ENCODE results near the gene SLC30A1. TPM values are rescaled to one million over a fixed set of nuclear protein-coding genes. Genes with fewer than 3 reads are reported as not detected.
"Not testable (repeated sequence)": the region's sequence is repeated elsewhere in the genome, so short reads cannot be mapped to it uniquely, and the experiment has no call there.

The SLC30A1 gene
- polyA plus RNA-seq, 4 donors: 29.7 to 43.1 (median 38.2) TPM

GRCh38 chr1:211551638-211552460, 27.1 kb downstream of the SLC30A1 start:
- DNase-seq (ENCODE audit: low read depth in 4 of 4, low spot score in 3 of 4): no peak

GRCh38 chr1:211549092-211549711, 29.8 kb downstream of the SLC30A1 start:
- DNase-seq (ENCODE audit: low read depth in 4 of 4, low spot score in 3 of 4): no peak

GRCh38 chr1:211548321-211549091, 30.5 kb downstream of the SLC30A1 start:
- no peak for DNase-seq (ENCODE audit: low read depth in 4 of 4, low spot score in 3 of 4)

- DNase-seq (ENCODE audit: low read depth in 4 of 4, low spot score in 3 of 4): no peak
Observed at GRCh38 chr1:211547710-211548109, 31.3 kb downstream of the SLC30A1 start.

- DNase-seq (ENCODE audit: low read depth in 4 of 4, low spot score in 3 of 4): no peak
Observed at GRCh38 chr1:211546543-211546942, 32.4 kb downstream of the SLC30A1 start.

GRCh38 chr1:211543025-211543424, 35.9 kb downstream of the SLC30A1 start:
- DNase-seq (ENCODE audit: low read depth in 4 of 4, low spot score in 3 of 4): no peak

GRCh38 chr1:211541720-211542477, 37.1 kb downstream of the SLC30A1 start:
- peak in 1 of 4 donors; percentile 49 for DNase-seq (ENCODE audit: low read depth in 4 of 4, low spot score in 3 of 4)

GRCh38 chr1:211541278-211541677, 37.7 kb downstream of the SLC30A1 start:
- no peak for DNase-seq (ENCODE audit: low read depth in 4 of 4, low spot score in 3 of 4)

GRCh38 chr1:211540824-211541223, 38.1 kb downstream of the SLC30A1 start:
- not testable (repeated sequence) for DNase-seq (ENCODE audit: low read depth in 4 of 4, low spot score in 3 of 4)

GRCh38 chr1:211538287-211538686, 40.7 kb downstream of the SLC30A1 start:
- DNase-seq (ENCODE audit: low read depth in 4 of 4, low spot score in 3 of 4): no peak

GRCh38 chr1:211537253-211537652, 41.7 kb downstream of the SLC30A1 start:
- DNase-seq (ENCODE audit: low read depth in 4 of 4, low spot score in 3 of 4): no peak

GRCh38 chr1:211536606-211537005, 42.4 kb downstream of the SLC30A1 start:
- DNase-seq (ENCODE audit: low read depth in 4 of 4, low spot score in 3 of 4): no peak

GRCh38 chr1:211535346-211535745, 43.6 kb downstream of the SLC30A1 start:
- DNase-seq (ENCODE audit: low read depth in 4 of 4, low spot score in 3 of 4): no peak

GRCh38 chr1:211534545-211535291, 44.2 kb downstream of the SLC30A1 start:
- DNase-seq (ENCODE audit: low read depth in 4 of 4, low spot score in 3 of 4): no peak

- DNase-seq (ENCODE audit: low read depth in 4 of 4, low spot score in 3 of 4): no peak
Observed at GRCh38 chr1:211532088-211532444, 46.9 kb downstream of the SLC30A1 start.

- no peak for DNase-seq (ENCODE audit: low read depth in 4 of 4, low spot score in 3 of 4)
Observed at GRCh38 chr1:211531194-211532087, 47.5 kb downstream of the SLC30A1 start.

- DNase-seq (ENCODE audit: low read depth in 4 of 4, low spot score in 3 of 4): no peak
Observed at GRCh38 chr1:211530102-211530501, 48.9 kb downstream of the SLC30A1 start.

- no peak for DNase-seq (ENCODE audit: low read depth in 4 of 4, low spot score in 3 of 4)
Observed at GRCh38 chr1:211529453-211529852, 49.5 kb downstream of the SLC30A1 start.

- no peak for DNase-seq (ENCODE audit: low read depth in 4 of 4, low spot score in 3 of 4)
Observed at GRCh38 chr1:211529011-211529410, 50.0 kb downstream of the SLC30A1 start.

Measured in right renal pelvis (tissue), 4 donors.